Measurements from ENCODE around the gene SELENOF. TPM values are rescaled to one million over a fixed set of nuclear protein-coding genes. Genes with fewer than 3 reads are reported as not detected.
"Not testable (repeated sequence)": the region's sequence is repeated elsewhere in the genome, so short reads cannot be mapped to it uniquely, and the experiment has no call there.

Gene SELENOF
- total RNA-seq, 1 donor from 2014 or later, result 241 TPM

- no peaks in the 10 kb centered on the region for H3K79me2 ChIP-seq (ENCODE audit: low read depth)
- TF ChIP-seq EZH2phosphoT487 (IDR thresholded peaks at IDR 0.05) (no peak), EZH2 (IDR thresholded peaks at IDR 0.05) (no peak), CTCF (IDR thresholded peaks at IDR 0.05) (no peak)
- no peaks in the 10 kb centered on the region for H3K4me1 Mint-ChIP-seq
- no peaks in the 10 kb centered on the region for H4K20me1 ChIP-seq (ENCODE audit: low read depth)
- H3K27me3 Mint-ChIP-seq (ENCODE audit: insufficient read depth, low read depth), result peaks cover 2% of the 10 kb centered on the region
- no peak for DNase-seq (ENCODE audit: low spot score)
- no peak overlapping the region for H3K4me3 Mint-ChIP-seq
- no peak overlapping the region for H2AFZ ChIP-seq (replicated peaks)
- H3K4me2 ChIP-seq, result no peak overlapping the region
- no peaks in the 10 kb centered on the region for H3K4me1 ChIP-seq
- H3K36me3 ChIP-seq, result no peaks in the 10 kb centered on the region
- no peaks in the 10 kb centered on the region for H3K9me3 ChIP-seq (ENCODE audit: low read depth)
- no peaks in the 10 kb centered on the region for H3F3A ChIP-seq (ENCODE audit: low read depth)
- H3K36me3 Mint-ChIP-seq, result no peaks in the 10 kb centered on the region
- no peak overlapping the region for H3K27ac ChIP-seq
- no peak overlapping the region for H3K9ac ChIP-seq
- H3K9me3 Mint-ChIP-seq, result no peaks in the 10 kb centered on the region
- H3K27me3 ChIP-seq, result no peaks in the 10 kb centered on the region
- no peak overlapping the region for H3K4me3 ChIP-seq
- no peak overlapping the region for H3K27ac Mint-ChIP-seq
These were observed 90.0 kb downstream of the SELENOF start for GRCh38 chr1:86823821-86824500.

GRCh38 chr1:86823386-86823785 is 90.5 kb downstream of the SELENOF start:
- no peak for DNase-seq (ENCODE audit: low spot score)

GRCh38 chr1:86822459-86822858 is 91.5 kb downstream of the SELENOF start:
- Histone ChIP-seq H3K4me3 (no peak overlapping the region), H4K20me1 (ENCODE audit: low read depth) (no peaks in the 10 kb centered on the region), H3K27me3 (no peaks in the 10 kb centered on the region), H3K36me3 (no peaks in the 10 kb centered on the region), H2AFZ (replicated peaks) (no peak overlapping the region), H3K9me3 (ENCODE audit: low read depth) (no peaks in the 10 kb centered on the region), H3K4me1 (no peaks in the 10 kb centered on the region), H3K27ac (no peak overlapping the region), H3F3A (ENCODE audit: low read depth) (no peaks in the 10 kb centered on the region), H3K79me2 (ENCODE audit: low read depth) (no peaks in the 10 kb centered on the region), H3K4me2 (no peak overlapping the region), H3K9ac (no peak overlapping the region)
- no peak overlapping the region for H3K27ac Mint-ChIP-seq
- H3K9me3 Mint-ChIP-seq, result no peaks in the 10 kb centered on the region
- no peak for TF ChIP-seq EZH2phosphoT487 (IDR thresholded peaks at IDR 0.05)
- no peaks in the 10 kb centered on the region for H3K4me1 Mint-ChIP-seq
- no peak for DNase-seq (ENCODE audit: low spot score)
- peaks cover 2% of the 10 kb centered on the region for H3K27me3 Mint-ChIP-seq (ENCODE audit: insufficient read depth, low read depth)
- H3K36me3 Mint-ChIP-seq, result no peaks in the 10 kb centered on the region
- H3K4me3 Mint-ChIP-seq, result no peak overlapping the region

More at GRCh38 chr1:86823386-86823785, 90.5 kb downstream of the SELENOF start:
- peaks cover 2% of the 10 kb centered on the region for H3K27me3 Mint-ChIP-seq (ENCODE audit: insufficient read depth, low read depth)
- H3K4me3 Mint-ChIP-seq, result no peak overlapping the region
- H3K36me3 Mint-ChIP-seq, result no peaks in the 10 kb centered on the region
- H3K36me3 ChIP-seq, result no peaks in the 10 kb centered on the region
- H3K4me3 ChIP-seq, result no peak overlapping the region
- H3K27me3 ChIP-seq, result no peaks in the 10 kb centered on the region
- no peaks in the 10 kb centered on the region for H3K9me3 Mint-ChIP-seq
- H3K4me2 ChIP-seq, result no peak overlapping the region
- no peaks in the 10 kb centered on the region for H3F3A ChIP-seq (ENCODE audit: low read depth)
- no peak overlapping the region for H2AFZ ChIP-seq (replicated peaks)
- H3K27ac Mint-ChIP-seq, result no peak overlapping the region
- no peaks in the 10 kb centered on the region for H3K79me2 ChIP-seq (ENCODE audit: low read depth)
- H3K9me3 ChIP-seq (ENCODE audit: low read depth), result no peaks in the 10 kb centered on the region
- H3K4me1 Mint-ChIP-seq, result no peaks in the 10 kb centered on the region
- no peaks in the 10 kb centered on the region for H3K4me1 ChIP-seq
- H3K9ac ChIP-seq, result no peak overlapping the region
- no peak for TF ChIP-seq CTCF (IDR thresholded peaks at IDR 0.05)
- no peak for TF ChIP-seq EZH2 (IDR thresholded peaks at IDR 0.05)
- TF ChIP-seq EZH2phosphoT487 (IDR thresholded peaks at IDR 0.05), result no peak
- no peaks in the 10 kb centered on the region for H4K20me1 ChIP-seq (ENCODE audit: low read depth)
- H3K27ac ChIP-seq, result no peak overlapping the region

GRCh38 chr1:86821956-86822355 is 92.0 kb downstream of the SELENOF start:
- no peaks in the 10 kb centered on the region for H3K36me3 Mint-ChIP-seq
- no peaks in the 10 kb centered on the region for H3K79me2 ChIP-seq (ENCODE audit: low read depth)

GRCh38 chr1:86819970-86820369 is 94.0 kb downstream of the SELENOF start:
- not testable (repeated sequence) for H3K9ac ChIP-seq; H3K9me3 ChIP-seq (ENCODE audit: low read depth); H3K27ac ChIP-seq; DNase-seq (ENCODE audit: low spot score); H3K79me2 ChIP-seq (ENCODE audit: low read depth); H3K27me3 Mint-ChIP-seq (ENCODE audit: insufficient read depth, low read depth); H3K36me3 ChIP-seq; H3F3A ChIP-seq (ENCODE audit: low read depth); H3K4me1 ChIP-seq; H4K20me1 ChIP-seq (ENCODE audit: low read depth); H3K4me3 Mint-ChIP-seq; H2AFZ ChIP-seq (replicated peaks); H3K4me1 Mint-ChIP-seq; H3K27me3 ChIP-seq; H3K27ac Mint-ChIP-seq; H3K36me3 Mint-ChIP-seq; H3K4me3 ChIP-seq; H3K4me2 ChIP-seq; H3K9me3 Mint-ChIP-seq

More at GRCh38 chr1:86821956-86822355, 92.0 kb downstream of the SELENOF start:
- Histone ChIP-seq H3K9me3 (ENCODE audit: low read depth) (no peaks in the 10 kb centered on the region), H3K36me3 (no peaks in the 10 kb centered on the region), H3K4me1 (no peaks in the 10 kb centered on the region), H3F3A (ENCODE audit: low read depth) (no peaks in the 10 kb centered on the region), H3K4me2 (no peak overlapping the region), H3K27ac (no peak overlapping the region), H3K4me3 (no peak overlapping the region), H3K9ac (no peak overlapping the region), H2AFZ (replicated peaks) (no peak overlapping the region), H4K20me1 (ENCODE audit: low read depth) (no peaks in the 10 kb centered on the region), H3K27me3 (no peaks in the 10 kb centered on the region)
- Mint-ChIP-seq H3K9me3 (no peaks in the 10 kb centered on the region), H3K27ac (no peak overlapping the region), H3K4me3 (no peak overlapping the region), H3K27me3 (ENCODE audit: insufficient read depth, low read depth) (peaks cover 2% of the 10 kb centered on the region), H3K4me1 (no peaks in the 10 kb centered on the region)
- TF ChIP-seq CTCF (IDR thresholded peaks at IDR 0.05), result no peak
- TF ChIP-seq EZH2 (IDR thresholded peaks at IDR 0.05), result no peak
- TF ChIP-seq EZH2phosphoT487 (IDR thresholded peaks at IDR 0.05), result no peak
- no peak for DNase-seq (ENCODE audit: low spot score)

All from neural progenitor cell (in vitro differentiated cells).